HL-60 (cell line): ENCODE measurements around the gene POLD2.

ENCODE experiments used
- DNase-seq, 2 experiments: peaks; one replicate each; pipeline ENCODE4 v3.0.0-alpha.2; 2010 to 2020; ENCODE audit warnings: low read depth in 1 of 2, low spot score in 1 of 2
- H3K27ac ChIP-seq: fragments of 250-450 bp; sonication (Bioruptor Pico); replicated peaks from 2 replicates; pipeline ENCODE4 v1.5.1; 2020; ENCODE audit warnings: mild to moderate bottlenecking, moderate library complexity
- H3K27me3 ChIP-seq: fragments of 250-450 bp; sonication (Bioruptor Pico); 2 replicates; pipeline ENCODE4 v1.5.1; 2021; ENCODE audit warnings: mild to moderate bottlenecking, moderate library complexity; ENCODE audit not compliant: insufficient read depth, poor library complexity, severe bottlenecking
- H3K4me3 ChIP-seq: replicated peaks from 2 replicates; pipeline ENCODE4 v1.5.1; 2011; ENCODE audit warnings: mild to moderate bottlenecking, control low read depth, low read length; ENCODE audit not compliant: insufficient read depth
- GABPA ChIP-seq: IDR thresholded peaks from 2 replicates; pipeline ENCODE4 v1.6.1; 2012; ENCODE audit warnings: low read depth
- POLR2AphosphoS5 ChIP-seq: IDR thresholded peaks from 2 replicates; pipeline ENCODE4 v1.6.1; 2012; ENCODE audit warnings: low read depth
- SPI1 ChIP-seq: IDR thresholded peaks from 2 replicates; pipeline ENCODE4 v1.6.1; 2012; ENCODE audit warnings: low read depth, mild to moderate bottlenecking, borderline replicate concordance
- TF ChIP-seq, protein P1 (sequence below): IDR thresholded peaks from one replicate; pipeline ENCODE4 v1.5.1; 2011; ENCODE audit warnings: low read length, control low read depth, inconsistent platforms; ENCODE audit not compliant: insufficient read depth
- TF ChIP-seq, protein P2 (sequence below): IDR thresholded peaks from 2 replicates; pipeline ENCODE4 v1.6.1; 2012; ENCODE audit warnings: low read depth; ENCODE audit not compliant: insufficient replicate concordance

The POLD2 gene

DNA sequence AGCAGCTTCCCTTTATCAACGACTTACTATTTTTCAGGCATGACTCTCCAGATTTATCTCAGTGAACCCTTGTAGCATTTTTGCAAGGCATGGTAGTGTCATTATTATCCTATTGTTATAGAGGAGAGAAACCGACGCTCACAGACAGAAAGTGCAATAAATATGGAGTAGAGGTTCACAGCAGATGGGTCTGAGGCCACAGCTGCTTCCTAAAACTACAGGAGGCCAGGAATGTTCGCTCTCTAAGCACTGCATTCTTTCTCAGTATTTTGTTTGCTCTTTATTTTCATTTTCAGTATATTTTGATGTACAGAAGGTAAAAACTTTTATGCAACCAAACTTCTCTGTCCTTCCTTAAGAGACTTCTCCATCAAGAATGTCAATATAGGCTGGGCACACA is 23.7 kb downstream of the POLD2 start:
- no peak for TF ChIP-seq POLR2AphosphoS5
- TF ChIP-seq, protein P1, sequence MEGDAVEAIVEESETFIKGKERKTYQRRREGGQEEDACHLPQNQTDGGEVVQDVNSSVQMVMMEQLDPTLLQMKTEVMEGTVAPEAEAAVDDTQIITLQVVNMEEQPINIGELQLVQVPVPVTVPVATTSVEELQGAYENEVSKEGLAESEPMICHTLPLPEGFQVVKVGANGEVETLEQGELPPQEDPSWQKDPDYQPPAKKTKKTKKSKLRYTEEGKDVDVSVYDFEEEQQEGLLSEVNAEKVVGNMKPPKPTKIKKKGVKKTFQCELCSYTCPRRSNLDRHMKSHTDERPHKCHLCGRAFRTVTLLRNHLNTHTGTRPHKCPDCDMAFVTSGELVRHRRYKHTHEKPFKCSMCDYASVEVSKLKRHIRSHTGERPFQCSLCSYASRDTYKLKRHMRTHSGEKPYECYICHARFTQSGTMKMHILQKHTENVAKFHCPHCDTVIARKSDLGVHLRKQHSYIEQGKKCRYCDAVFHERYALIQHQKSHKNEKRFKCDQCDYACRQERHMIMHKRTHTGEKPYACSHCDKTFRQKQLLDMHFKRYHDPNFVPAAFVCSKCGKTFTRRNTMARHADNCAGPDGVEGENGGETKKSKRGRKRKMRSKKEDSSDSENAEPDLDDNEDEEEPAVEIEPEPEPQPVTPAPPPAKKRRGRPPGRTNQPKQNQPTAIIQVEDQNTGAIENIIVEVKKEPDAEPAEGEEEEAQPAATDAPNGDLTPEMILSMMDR = no peak
- peaks cover under 1% of the 10 kb centered on the region for H3K27me3 ChIP-seq
- no peak overlapping the region for H3K4me3 ChIP-seq
- H3K27ac ChIP-seq = 0 out of 2 replicates have a peak overlapping the region, but pooled peaks have one; percentile 2
- DNase-seq = no peak

DNA sequence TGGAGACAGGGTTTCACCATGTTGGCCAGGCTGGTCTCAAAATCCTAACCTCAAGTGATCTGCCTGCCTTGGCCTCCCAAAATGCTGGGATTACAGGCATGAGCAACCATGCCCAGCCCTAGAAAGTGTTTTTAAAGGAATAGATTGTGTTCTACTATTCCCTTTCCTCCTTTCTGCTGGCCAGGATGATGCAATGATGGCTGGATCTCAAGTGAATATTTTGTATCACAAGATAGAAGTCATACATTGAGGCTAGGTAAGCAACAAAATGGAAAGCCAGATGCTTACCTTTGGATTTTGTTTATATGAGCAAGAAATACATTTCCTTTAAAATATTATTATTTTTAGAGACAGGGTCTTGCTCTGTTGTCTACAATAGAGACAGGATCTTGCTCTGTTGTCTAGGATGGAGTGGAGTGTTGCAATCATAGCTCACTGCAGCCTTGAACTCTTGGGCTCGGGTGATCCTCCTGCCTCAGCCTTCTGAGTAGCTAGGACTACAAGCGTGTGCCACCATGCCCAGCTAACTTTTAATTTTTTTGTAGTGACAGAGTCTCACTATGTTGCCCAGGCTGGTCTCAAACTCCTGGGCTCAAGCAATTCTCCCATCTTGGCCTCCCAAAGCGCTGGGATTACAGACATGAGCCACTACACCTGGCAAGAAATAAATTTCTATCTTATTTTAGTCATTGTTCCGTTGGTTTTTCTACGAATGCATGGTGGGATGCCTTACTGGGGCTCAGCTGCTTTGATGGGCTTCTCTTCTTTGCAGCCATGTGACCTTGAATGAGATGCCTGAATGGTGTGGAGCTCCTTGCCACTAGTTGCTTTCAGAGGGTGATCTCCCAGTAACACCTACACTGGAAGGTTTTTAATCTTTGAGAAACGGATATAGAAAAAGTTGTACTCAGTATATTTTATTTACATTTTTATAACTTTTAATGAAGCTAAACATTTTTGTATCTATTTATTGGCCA is 25.0 kb downstream of the POLD2 start:
- TF ChIP-seq GABPA (no peak), POLR2AphosphoS5 (no peak), SPI1 (no peak)
- TF ChIP-seq, protein P2, sequence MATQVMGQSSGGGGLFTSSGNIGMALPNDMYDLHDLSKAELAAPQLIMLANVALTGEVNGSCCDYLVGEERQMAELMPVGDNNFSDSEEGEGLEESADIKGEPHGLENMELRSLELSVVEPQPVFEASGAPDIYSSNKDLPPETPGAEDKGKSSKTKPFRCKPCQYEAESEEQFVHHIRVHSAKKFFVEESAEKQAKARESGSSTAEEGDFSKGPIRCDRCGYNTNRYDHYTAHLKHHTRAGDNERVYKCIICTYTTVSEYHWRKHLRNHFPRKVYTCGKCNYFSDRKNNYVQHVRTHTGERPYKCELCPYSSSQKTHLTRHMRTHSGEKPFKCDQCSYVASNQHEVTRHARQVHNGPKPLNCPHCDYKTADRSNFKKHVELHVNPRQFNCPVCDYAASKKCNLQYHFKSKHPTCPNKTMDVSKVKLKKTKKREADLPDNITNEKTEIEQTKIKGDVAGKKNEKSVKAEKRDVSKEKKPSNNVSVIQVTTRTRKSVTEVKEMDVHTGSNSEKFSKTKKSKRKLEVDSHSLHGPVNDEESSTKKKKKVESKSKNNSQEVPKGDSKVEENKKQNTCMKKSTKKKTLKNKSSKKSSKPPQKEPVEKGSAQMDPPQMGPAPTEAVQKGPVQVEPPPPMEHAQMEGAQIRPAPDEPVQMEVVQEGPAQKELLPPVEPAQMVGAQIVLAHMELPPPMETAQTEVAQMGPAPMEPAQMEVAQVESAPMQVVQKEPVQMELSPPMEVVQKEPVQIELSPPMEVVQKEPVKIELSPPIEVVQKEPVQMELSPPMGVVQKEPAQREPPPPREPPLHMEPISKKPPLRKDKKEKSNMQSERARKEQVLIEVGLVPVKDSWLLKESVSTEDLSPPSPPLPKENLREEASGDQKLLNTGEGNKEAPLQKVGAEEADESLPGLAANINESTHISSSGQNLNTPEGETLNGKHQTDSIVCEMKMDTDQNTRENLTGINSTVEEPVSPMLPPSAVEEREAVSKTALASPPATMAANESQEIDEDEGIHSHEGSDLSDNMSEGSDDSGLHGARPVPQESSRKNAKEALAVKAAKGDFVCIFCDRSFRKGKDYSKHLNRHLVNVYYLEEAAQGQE = no peak
- TF ChIP-seq, protein P1 = no peak
- Histone ChIP-seq H3K27ac (peak overlapping the region; percentile 78), H3K27me3 (no peaks in the 10 kb centered on the region), H3K4me3 (no peak overlapping the region)
- no peak for DNase-seq

DNA sequence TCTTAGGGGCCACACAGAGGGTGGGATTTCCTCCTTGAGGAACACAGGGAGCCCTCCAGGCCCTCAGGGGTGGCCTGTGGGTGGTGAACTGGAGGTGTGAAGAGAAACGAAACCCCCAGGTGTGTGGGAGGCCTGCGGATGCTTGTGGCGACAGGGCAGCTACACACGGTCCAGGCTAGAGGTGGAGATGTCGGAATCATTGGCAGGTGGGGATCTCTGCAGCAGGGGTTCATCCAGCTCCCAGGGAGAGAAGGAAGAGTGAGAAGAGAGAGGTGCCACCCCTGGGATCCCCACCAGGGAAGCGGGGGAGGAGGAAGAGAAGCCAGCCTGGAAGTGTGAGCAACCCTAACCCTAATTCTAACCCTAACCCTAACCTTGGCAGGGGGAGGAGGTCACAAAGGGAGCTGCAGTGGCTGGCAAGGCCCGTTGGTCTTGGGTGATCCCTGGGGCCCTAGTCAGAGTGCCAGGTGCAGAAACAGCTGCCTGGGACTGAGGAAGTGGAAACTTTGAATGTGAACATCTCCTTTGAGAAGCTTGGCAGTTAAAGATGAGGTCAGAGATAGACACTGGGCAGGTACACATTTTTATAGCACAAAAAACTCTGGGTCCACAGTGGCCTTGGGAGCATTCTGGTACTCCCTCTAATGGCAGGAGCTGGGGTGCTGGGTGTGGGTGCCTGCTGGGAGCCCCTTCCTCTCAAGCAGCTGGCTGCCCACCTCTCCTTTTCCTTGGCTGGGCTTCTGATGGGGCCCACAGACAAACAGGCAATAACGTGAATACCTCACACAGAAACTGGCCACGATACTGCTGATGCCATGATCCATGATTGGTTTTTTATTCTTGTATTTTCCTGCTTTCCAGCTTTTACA is 26.1 kb downstream of the POLD2 start:
- Histone ChIP-seq H3K4me3 (no peak overlapping the region), H3K27ac (peak overlapping the region; percentile 78), H3K27me3 (no peaks in the 10 kb centered on the region)
- TF ChIP-seq, protein P1 = no peak
- TF ChIP-seq GABPA (no peak), POLR2AphosphoS5 (peak; percentile 98), SPI1 (peak; percentile 93)
- TF ChIP-seq, protein P2 = no peak
- DNase-seq = peak; percentile 92 to 95
